K562 (cell line): ENCODE data around the gene SLC2A10. TPM values are rescaled to one million over a fixed set of nuclear protein-coding genes. Genes with fewer than 3 reads are reported as not detected.

Source experiments
- ATAC-seq: fragments of 200-7000 bp; cut with Tn5 transposase; 3 replicates; pipeline ENCODE4 v1.9.1; 2020; ENCODE audit warnings: moderate library complexity
- BruUV-seq: library from RNA; stranded (reverse); fragments of 400-500 nt; replicated peaks from 2 replicates; lab custom pipeline; 2021; lab: Mats Ljungman, UMichigan
- CTCF ChIA-PET: fragments of 300-600 bp; formaldehyde crosslinking; extraction: SDS; loops from one replicate; lab custom pipeline; 2021; ENCODE audit warnings: low intra/inter-chr PET ratio; lab: Yijun Ruan, JAX
- POLR2A ChIA-PET: fragments of 300-600, 350-650 bp; sonication (Branson Sonifier 250); formaldehyde crosslinking; extraction: SDS; loops from one replicate; lab custom pipeline; 2021; ENCODE audit warnings: antibody characterized with exemption, inconsistent platforms; lab: Yijun Ruan, JAX
- DNase-seq, 4 experiments: peaks; one replicate each; pipeline versions ENCODE4 v3.0.0 to v3.0.0-alpha.2; 2011 to 2018; ENCODE audit warnings: low spot score in 3 of 4, mixed read lengths in 3 of 4; ENCODE audit errors: extremely low read depth in 1 of 4
- FAIRE-seq: peaks from 2 replicates; lab custom pipeline; 2011; peaks lifted over from hg19 to GRCh38; lab: Jason Lieb, UNC
- H2AFZ ChIP-seq: 2 replicates; pipeline ENCODE4 v1.6.0; 2011; ENCODE audit warnings: low read depth, low read length, control low read depth, inconsistent platforms
- H3K27ac ChIP-seq: fragments of 200-600 bp; 3 replicates; pipeline ENCODE4 v1.8.0; 2011; ENCODE audit warnings: low read depth, mild to moderate bottlenecking, control low read depth, inconsistent platforms, low read length, moderate library complexity, mixed read lengths; ENCODE audit errors: extremely low read depth
- H3K27me3 ChIP-seq, 2 experiments: fragments of 300-600 bp in 1 of 2; 2 replicates in 1 of 2; 3 replicates in 1 of 2; pipeline versions ENCODE4 v1.6.0 to v1.8.0; 2011; ENCODE audit warnings: inconsistent platforms in 2 of 2, low read length in 2 of 2, mild to moderate bottlenecking in 1 of 2, mixed read lengths in 1 of 2, moderate library complexity in 1 of 2; ENCODE audit not compliant: control insufficient read depth in 2 of 2, insufficient read depth in 2 of 2
- H3K36me3 ChIP-seq: fragments of 300-600 bp; 3 replicates; pipeline ENCODE4 v1.8.0; 2011; ENCODE audit warnings: mild to moderate bottlenecking, low read length, inconsistent platforms; ENCODE audit not compliant: control insufficient read depth, insufficient read depth
- H3K4me1 ChIP-seq, 2 experiments: fragments of 200-600 bp in 1 of 2; replicated peaks in 1 of 2; 2 replicates in 1 of 2; 3 replicates in 1 of 2; pipeline versions ENCODE4 v1.5.1 to v1.8.0; 2011; ENCODE audit warnings: inconsistent platforms in 2 of 2, low read length in 2 of 2, mild to moderate bottlenecking in 1 of 2, mixed read lengths in 1 of 2, moderate library complexity in 1 of 2; ENCODE audit not compliant: control insufficient read depth in 2 of 2, insufficient read depth in 2 of 2
- H3K4me2 ChIP-seq: 2 replicates; pipeline ENCODE4 v1.6.1; 2011; ENCODE audit warnings: low read length, control low read depth, inconsistent platforms, mixed read lengths; ENCODE audit not compliant: insufficient read depth
- H3K4me3 ChIP-seq: fragments of 200-600 bp; sonication (generic), shearing (Covaris generic); 2 replicates; pipeline ENCODE4 v1.5.1; 2016; ENCODE audit warnings: control low read depth, inconsistent platforms
- H3K79me2 ChIP-seq: fragments of 200-600 bp; 3 replicates; pipeline ENCODE4 v1.8.0; 2011; ENCODE audit warnings: low read length, inconsistent platforms; ENCODE audit not compliant: control insufficient read depth, insufficient read depth
- H3K9ac ChIP-seq, 2 experiments: 2 replicates each; pipeline versions ENCODE4 v1.6.0 to v1.6.1; 2011; ENCODE audit warnings: low read depth in 2 of 2, low read length in 2 of 2, control low read depth in 1 of 2, inconsistent platforms in 1 of 2, mild to moderate bottlenecking in 1 of 2, mixed read lengths in 1 of 2; ENCODE audit not compliant: insufficient read depth in 1 of 2
- H3K9me1 ChIP-seq: one replicate; pipeline ENCODE4 v1.6.0; 2011; ENCODE audit warnings: inconsistent platforms, mild to moderate bottlenecking, low read length, moderate library complexity; ENCODE audit not compliant: control insufficient read depth, insufficient read depth
- H3K9me3 ChIP-seq: replicated peaks from 2 replicates; pipeline ENCODE4 v1.5.1; 2011; ENCODE audit warnings: low read depth, low read length, inconsistent platforms; ENCODE audit not compliant: control insufficient read depth, insufficient read depth
- H4K20me1 ChIP-seq: replicated peaks from 2 replicates; pipeline ENCODE4 v1.6.1; 2011; ENCODE audit warnings: low read length, inconsistent platforms, mixed read lengths; ENCODE audit not compliant: control insufficient read depth, insufficient read depth
- AFF1 ChIP-seq, 2 experiments: fragments of 450-650 bp; IDR thresholded peaks; 2 replicates each; pipeline ENCODE4 v1.6.1; 2018; ENCODE audit warnings: mild to moderate bottlenecking in 2 of 2, low read depth in 1 of 2; ENCODE audit not compliant: partially characterized antibody in 2 of 2
- ATF6 ChIP-seq: sonication (generic); formaldehyde crosslinking; IDR thresholded peaks from 2 replicates; pipeline ENCODE4 v1.4.0; 2020; ENCODE audit warnings: mild to moderate bottlenecking, missing genetic modification reagents
- BACH1 ChIP-seq: fragments of 200-800 bp; sonication (Bioruptor generic); IDR thresholded peaks from 2 replicates; pipeline ENCODE4 v1.6.1; 2016; ENCODE audit warnings: missing genetic modification characterization, missing compliant biosample characterization
- EWSR1 ChIP-seq: fragments of 450-650 bp; IDR thresholded peaks from 2 replicates; pipeline ENCODE4 v1.6.1; 2018; ENCODE audit warnings: borderline replicate concordance, mild to moderate bottlenecking, low read depth, moderate library complexity; ENCODE audit not compliant: partially characterized antibody
- FOS ChIP-seq: IDR thresholded peaks from 3 replicates; pipeline ENCODE4 v1.6.1; 2011; ENCODE audit not compliant: insufficient read length; ENCODE audit errors: extremely low read depth
- HNRNPK ChIP-seq: fragments of 200-400 bp; formaldehyde crosslinking; IDR thresholded peaks from one replicate; pipeline ENCODE4 v1.6.1; 2018; ENCODE audit warnings: mild to moderate bottlenecking, low read depth, low read length; ENCODE audit not compliant: poor library complexity, severe bottlenecking
- MYNN ChIP-seq, 2 experiments: sonication (generic); formaldehyde crosslinking in 1 of 2; IDR thresholded peaks; 2 replicates each; pipeline versions ENCODE4 v1.5.0 to v1.6.1; 2016 to 2020; ENCODE audit warnings: antibody characterized with exemption in 1 of 2, missing genetic modification reagents in 1 of 2
- NR2C2 ChIP-seq, 2 experiments: fragments of 200-800 bp in 1 of 2; sonication (Bioruptor generic) in 1 of 2; sonication (generic) in 1 of 2; formaldehyde crosslinking in 1 of 2; IDR thresholded peaks; 2 replicates each; pipeline versions ENCODE4 v1.6.1 to v1.8.0; 2016 to 2022; ENCODE audit warnings: mild to moderate bottlenecking in 1 of 2, missing compliant biosample characterization in 1 of 2, missing genetic modification characterization in 1 of 2, missing genetic modification reagents in 1 of 2
- POLR2AphosphoS2 ChIP-seq: IDR thresholded peaks from 2 replicates; pipeline ENCODE4 v1.6.1; 2012; ENCODE audit warnings: low read length, improper control_type of control experiment
- RFX1 ChIP-seq: fragments of 450-650 bp; IDR thresholded peaks from 2 replicates; pipeline ENCODE4 v1.6.1; 2016; ENCODE audit warnings: mild to moderate bottlenecking, moderate library complexity
- USF2 ChIP-seq: sonication (generic); formaldehyde crosslinking; IDR thresholded peaks from 2 replicates; pipeline ENCODE4 v1.5.0; 2020; ENCODE audit warnings: missing genetic modification reagents
- YY1 ChIP-seq, 3 experiments: IDR thresholded peaks; 2 replicates each; pipeline ENCODE4 v1.6.1; 2011; ENCODE audit warnings: low read length in 2 of 3, mild to moderate bottlenecking in 2 of 3, moderate library complexity in 2 of 3, borderline replicate concordance in 1 of 3, control low read depth in 1 of 3, low read depth in 1 of 3; ENCODE audit not compliant: insufficient read depth in 3 of 3, insufficient replicate concordance in 2 of 3, control insufficient read depth in 1 of 3, insufficient read length in 1 of 3; ENCODE audit errors: extremely low read depth in 1 of 3
- ZNF274 ChIP-seq: IDR thresholded peaks from 2 replicates; pipeline ENCODE4 v1.6.1; 2011; ENCODE audit warnings: low read depth, mild to moderate bottlenecking, low read length, moderate library complexity, borderline replicate concordance
- ZNF444 ChIP-seq: fragments of 250-450 bp; sonication (Bioruptor Pico); IDR thresholded peaks from 2 replicates; pipeline ENCODE4 v1.4.0; 2020; ENCODE audit warnings: mild to moderate bottlenecking, moderate library complexity
- WGBS: fragments of 100-300 bp; shearing (Covaris generic); methylation state at CpG from one replicate; pipeline ENCODE4 v1.1.6; 2016; ENCODE audit warnings: low coverage, mixed read lengths; ENCODE audit not compliant: insufficient coverage; ENCODE audit errors: missing lambda C conversion rate; 5-methylcytosine and 5-hydroxymethylcytosine counted together
- in situ Hi-C: fragments of 300-500 bp; cut with MboI; formaldehyde crosslinking; loops from 4 replicates; pipeline ENCODE4 v1.15.0; 2018; ENCODE audit warnings: inconsistent platforms, mixed read lengths
- intact Hi-C: fragments of 100-400 bp; cut with micrococcal nuclease; formaldehyde crosslinking; loops from 2 replicates; pipeline ENCODE4 v1.14.2; 2022
- polyA plus RNA-seq, 8 experiments: library from polyadenylated mRNA; depleted of rRNA in 4 of 8; stranded (reverse) in 5 of 8; unstranded in 3 of 8; fragments of >200 nt; fragmentation: Nextera tagmentation in 2 of 8; fragmentation: Illumina TruSeq in 1 of 8; extraction: Ambion mirVana in 2 of 8; extraction: Trizol in 1 of 8; gene quantifications; 2 replicates each; pipeline versions ENCODE4 v1.2.1 to v1.2.3, GENCODE V29; 2011 to 2014; ENCODE audit warnings: inconsistent platforms in 1 of 8, missing spikeins in 1 of 8
- total RNA-seq, 7 experiments: library from RNA; depleted of rRNA in 6 of 7; stranded (reverse); fragments of >200 nt in 6 of 7; fragmentation: Illumina TruSeq in 2 of 7; extraction: Trizol in 2 of 7; gene quantifications; 2 replicates each; pipeline versions ENCODE4 v1.2.1 to v1.2.3, GENCODE V29; 2011 to 2021; ENCODE audit warnings: low replicate concordance in 1 of 7

Gene SLC2A10
- total and polyA plus RNA-seq, 9 of the 15 experiments (the other 6 are each of a cell fraction or from before 2014, with no cell fraction given): 0.01 to 1.8 (median 0.10) TPM

DNA sequence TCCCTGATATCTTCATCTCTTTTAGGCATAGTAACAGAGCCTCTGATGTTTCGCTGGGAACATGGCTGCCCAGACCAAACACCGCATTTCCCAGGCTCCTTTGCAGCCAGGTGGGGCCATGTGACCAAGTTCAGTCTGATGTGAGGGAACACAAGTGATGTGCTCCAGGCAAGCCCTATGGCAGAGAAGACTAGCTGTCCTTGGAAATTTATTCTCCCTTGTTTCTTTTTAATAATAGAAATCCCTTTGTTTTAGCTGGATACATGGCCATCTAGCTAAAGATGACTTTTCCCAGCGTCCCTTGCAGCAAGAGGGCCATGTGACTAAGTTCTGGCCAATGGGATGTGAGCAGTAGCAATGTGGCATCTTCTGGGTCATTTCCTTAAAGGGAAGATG is 30.8 kb downstream of the SLC2A10 start:
- intact Hi-C loops (no loop called here), in situ Hi-C loops (no loop called here)
- ATAC-seq (no peak), FAIRE-seq (no peak), DNase-seq (peak in 2 of 4 experiments; percentile 20)
- no peaks in the 10 kb centered on the region for H3K9me3 ChIP-seq
- no peaks in the 10 kb centered on the region for H3K4me1 ChIP-seq
- no peak overlapping the region; the same call in 1 of the 2 replicates for H3K4me2 ChIP-seq
- CTCF ChIA-PET: no interaction called here
- H3K27me3 ChIP-seq: peaks cover 0 to 15% of the 10 kb centered on the region in 2 experiments; a peak in 4 of 5 replicates
- no peaks in the 10 kb centered on the region for H3K9me1 ChIP-seq
- POLR2A ChIA-PET: interaction anchor here (0.6 kb wide), 1 partner anchor 8 kb away, joined by 3 read pairs; no protein-coding TSS in a partner anchor
- H3K27ac ChIP-seq: no peak overlapping the region
- H2AFZ ChIP-seq: peak overlapping the region; percentile 28; the same call in 1 of the 2 replicates
- no peak overlapping the region for H3K9ac ChIP-seq
- WGBS: 2% methylated on average over 3 of the region's 3 CpGs
- no peaks in the 10 kb centered on the region for H4K20me1 ChIP-seq
- no peaks in the 10 kb centered on the region for H3K36me3 ChIP-seq
- no peaks in the 10 kb centered on the region for H3K79me2 ChIP-seq
- H3K4me3 ChIP-seq: no peak overlapping the region
- BruUV-seq: no TSS peak
- no peak for TF ChIP-seq MYNN (IDR thresholded peaks at IDR 0.05)
- TF ChIP-seq MYNN (CRISPR knock-in tag; IDR thresholded peaks at IDR 0.05): no peak
- no peak for TF ChIP-seq POLR2AphosphoS2
- no peak for TF ChIP-seq HNRNPK
- TF ChIP-seq USF2: peak; percentile 85
- peak in 1 of 2 experiments; percentile 92 for TF ChIP-seq AFF1 (IDR thresholded peaks at IDR 0.05; ENCODE audit: low read depth in 1 of 2, partially characterized antibody in 2 of 2)
- TF ChIP-seq RFX1: no peak
- TF ChIP-seq ZNF444 (CRISPR knock-in tag): no peak
- no peak for TF ChIP-seq ZNF274
- TF ChIP-seq YY1 (IDR thresholded peaks at IDR 0.05; ENCODE audit: borderline replicate concordance in 1 of 3, control insufficient read depth in 1 of 3, extremely low read depth in 1 of 3, insufficient read depth in 3 of 3, insufficient read length in 1 of 3, insufficient replicate concordance in 2 of 3, low read depth in 1 of 3, low read length in 2 of 3): peak in 1 of 3 experiments; percentile 54
- TF ChIP-seq ATF6 (CRISPR knock-in tag): no peak
- TF ChIP-seq NR2C2 (CRISPR knock-in tag; IDR thresholded peaks at IDR 0.05): no peak
- TF ChIP-seq NR2C2 (tag; IDR thresholded peaks at IDR 0.05): peak; percentile 41; the same call in 1 of the 2 replicates
- TF ChIP-seq EWSR1: no peak
- no peak for TF ChIP-seq FOS
- TF ChIP-seq BACH1 (tag): no peak
